Measurements from ENCODE around the gene GPR146. TPM values are rescaled to one million over a fixed set of nuclear protein-coding genes. Genes with fewer than 3 reads are reported as not detected.

GPR146 gene
- total and polyA plus RNA-seq, 9 of the 15 experiments (the other 6 are each of a cell fraction or from before 2014, with no cell fraction given), result 0.22 to 3.6 (median 0.64) TPM; not detected in 2

DNA sequence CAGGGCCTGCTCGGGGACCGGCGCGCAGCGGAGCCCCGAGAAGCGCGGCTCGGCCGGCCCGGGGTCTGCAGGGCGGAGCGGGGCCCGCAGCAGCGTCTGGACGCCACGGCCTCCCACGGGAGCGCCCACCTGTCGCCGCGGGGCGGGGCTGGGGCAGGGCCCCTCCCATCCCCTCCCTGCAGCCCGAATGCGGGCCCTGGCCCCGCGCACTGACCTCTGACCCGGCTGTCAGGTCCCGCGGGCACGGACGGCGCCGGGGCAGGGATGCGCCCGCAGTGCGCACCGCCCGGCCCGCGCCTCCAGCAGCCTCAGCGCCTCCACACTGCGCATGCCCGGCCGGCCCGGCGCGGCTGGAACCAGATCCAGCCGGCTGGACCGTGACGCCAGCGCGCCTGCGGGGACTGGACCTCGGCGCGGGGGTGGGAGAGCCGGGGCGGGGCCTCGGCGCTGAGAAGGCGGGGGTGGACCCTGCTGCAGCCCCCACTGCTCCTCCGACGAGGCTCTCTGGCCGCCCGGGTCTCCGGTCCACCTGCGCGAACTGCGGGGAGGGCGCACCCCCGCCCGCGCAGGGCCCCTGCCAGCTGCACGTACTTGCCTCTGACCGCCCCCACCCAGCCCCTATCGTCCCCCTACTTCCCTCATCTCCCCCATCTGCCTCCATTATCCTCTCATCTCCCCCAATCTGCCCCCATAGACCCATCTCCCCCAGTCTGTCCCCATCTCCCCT is 16.1 kb upstream of the GPR146 start (continued):
- TF ChIP-seq E2F6 (IDR thresholded peaks at IDR 0.05; ENCODE audit: borderline replicate concordance in 1 of 2, extremely low read depth in 1 of 2, insufficient read depth in 1 of 2, insufficient read length in 1 of 2, low read depth in 1 of 2, low read length in 1 of 2, poor library complexity in 1 of 2, severe bottlenecking in 1 of 2), result peak; percentile 5 to 88
- TF ChIP-seq SP1 (CRISPR knock-in tag; IDR thresholded peaks at IDR 0.05), result peak; percentile 61; the same call in 1 of the 2 replicates
- peak; percentile 92 to 93 for TF ChIP-seq NRF1 (conservative IDR thresholded peaks at IDR 0.05 in 1 of 2, IDR thresholded peaks at IDR 0.05 in 1 of 2)
- TF ChIP-seq, protein P1, sequence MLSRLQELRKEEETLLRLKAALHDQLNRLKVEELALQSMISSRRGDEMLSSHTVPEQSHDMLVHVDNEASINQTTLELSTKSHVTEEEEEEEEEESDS (CRISPR knock-in tag; IDR thresholded peaks at IDR 0.05), result no peak
- peak; percentile 78; the same call in 1 of the 2 replicates for TF ChIP-seq ZBTB7A (IDR thresholded peaks at IDR 0.05; ENCODE audit: borderline replicate concordance, control insufficient read depth, low read depth, low read length)
- TF ChIP-seq ZNF639 (CRISPR knock-in tag; conservative IDR thresholded peaks at IDR 0.05 in 1 of 2, IDR thresholded peaks at IDR 0.05 in 1 of 2), result no peak; a peak in 1 of 4 replicates
- TF ChIP-seq TAF1 (IDR thresholded peaks at IDR 0.05; ENCODE audit: control insufficient read depth, extremely low read depth, insufficient read depth, low read length, severe bottlenecking), result peak; percentile 39
- TF ChIP-seq THAP12 (CRISPR knock-in tag; IDR thresholded peaks at IDR 0.05), result peak; percentile 65; the same call in 1 of the 2 replicates
- TF ChIP-seq YBX1 (IDR thresholded peaks at IDR 0.05), result no peak
- no peak for TF ChIP-seq ZNF143 (CRISPR knock-in tag; IDR thresholded peaks at IDR 0.05)
- no peak for TF ChIP-seq MAFK (IDR thresholded peaks at IDR 0.05; ENCODE audit: low read length)
- TF ChIP-seq, protein P2, sequence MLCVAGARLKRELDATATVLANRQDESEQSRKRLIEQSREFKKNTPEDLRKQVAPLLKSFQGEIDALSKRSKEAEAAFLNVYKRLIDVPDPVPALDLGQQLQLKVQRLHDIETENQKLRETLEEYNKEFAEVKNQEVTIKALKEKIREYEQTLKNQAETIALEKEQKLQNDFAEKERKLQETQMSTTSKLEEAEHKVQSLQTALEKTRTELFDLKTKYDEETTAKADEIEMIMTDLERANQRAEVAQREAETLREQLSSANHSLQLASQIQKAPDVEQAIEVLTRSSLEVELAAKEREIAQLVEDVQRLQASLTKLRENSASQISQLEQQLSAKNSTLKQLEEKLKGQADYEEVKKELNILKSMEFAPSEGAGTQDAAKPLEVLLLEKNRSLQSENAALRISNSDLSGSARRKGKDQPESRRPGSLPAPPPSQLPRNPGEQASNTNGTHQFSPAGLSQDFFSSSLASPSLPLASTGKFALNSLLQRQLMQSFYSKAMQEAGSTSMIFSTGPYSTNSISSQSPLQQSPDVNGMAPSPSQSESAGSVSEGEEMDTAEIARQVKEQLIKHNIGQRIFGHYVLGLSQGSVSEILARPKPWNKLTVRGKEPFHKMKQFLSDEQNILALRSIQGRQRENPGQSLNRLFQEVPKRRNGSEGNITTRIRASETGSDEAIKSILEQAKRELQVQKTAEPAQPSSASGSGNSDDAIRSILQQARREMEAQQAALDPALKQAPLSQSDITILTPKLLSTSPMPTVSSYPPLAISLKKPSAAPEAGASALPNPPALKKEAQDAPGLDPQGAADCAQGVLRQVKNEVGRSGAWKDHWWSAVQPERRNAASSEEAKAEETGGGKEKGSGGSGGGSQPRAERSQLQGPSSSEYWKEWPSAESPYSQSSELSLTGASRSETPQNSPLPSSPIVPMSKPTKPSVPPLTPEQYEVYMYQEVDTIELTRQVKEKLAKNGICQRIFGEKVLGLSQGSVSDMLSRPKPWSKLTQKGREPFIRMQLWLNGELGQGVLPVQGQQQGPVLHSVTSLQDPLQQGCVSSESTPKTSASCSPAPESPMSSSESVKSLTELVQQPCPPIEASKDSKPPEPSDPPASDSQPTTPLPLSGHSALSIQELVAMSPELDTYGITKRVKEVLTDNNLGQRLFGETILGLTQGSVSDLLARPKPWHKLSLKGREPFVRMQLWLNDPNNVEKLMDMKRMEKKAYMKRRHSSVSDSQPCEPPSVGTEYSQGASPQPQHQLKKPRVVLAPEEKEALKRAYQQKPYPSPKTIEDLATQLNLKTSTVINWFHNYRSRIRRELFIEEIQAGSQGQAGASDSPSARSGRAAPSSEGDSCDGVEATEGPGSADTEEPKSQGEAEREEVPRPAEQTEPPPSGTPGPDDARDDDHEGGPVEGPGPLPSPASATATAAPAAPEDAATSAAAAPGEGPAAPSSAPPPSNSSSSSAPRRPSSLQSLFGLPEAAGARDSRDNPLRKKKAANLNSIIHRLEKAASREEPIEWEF (CRISPR knock-in tag; IDR thresholded peaks at IDR 0.05), result no peak
- TF ChIP-seq ZNF12 (CRISPR knock-in tag; IDR thresholded peaks at IDR 0.05), result no peak
- no peak for TF ChIP-seq ZNF408 (CRISPR knock-in tag; IDR thresholded peaks at IDR 0.05; ENCODE audit: low read depth)
- no peak for TF ChIP-seq PRPF4 (IDR thresholded peaks at IDR 0.05; ENCODE audit: insufficient read depth, low read depth, low read length, poor library complexity, severe bottlenecking)
